Dermis microvascular lymphatic vessel endothelial cell (primary cell): ENCODE measurements around the gene MRPS10. TPM values are rescaled to one million over a fixed set of nuclear protein-coding genes. Genes with fewer than 3 reads are reported as not detected.
A peak's percentile ranks its signal among the peaks of the same experiment; 100 is the strongest.

ENCODE experiments used
- DNase-seq, 2 donors: peaks; one replicate each; pipeline versions ENCODE4 v3.0.0 to v3.0.0-alpha.2; 2010; ENCODE audit warnings: low read depth in 2 of 2
- total RNA-seq: library from RNA; depleted of rRNA; stranded (reverse); fragments of >200 nt; gene quantifications from 2 replicates; pipeline ENCODE4 v1.2.1, GENCODE V29; 2014

MRPS10 gene
- total RNA-seq, result 36.3 and 53.4 TPM in 2 replicates

DNA sequence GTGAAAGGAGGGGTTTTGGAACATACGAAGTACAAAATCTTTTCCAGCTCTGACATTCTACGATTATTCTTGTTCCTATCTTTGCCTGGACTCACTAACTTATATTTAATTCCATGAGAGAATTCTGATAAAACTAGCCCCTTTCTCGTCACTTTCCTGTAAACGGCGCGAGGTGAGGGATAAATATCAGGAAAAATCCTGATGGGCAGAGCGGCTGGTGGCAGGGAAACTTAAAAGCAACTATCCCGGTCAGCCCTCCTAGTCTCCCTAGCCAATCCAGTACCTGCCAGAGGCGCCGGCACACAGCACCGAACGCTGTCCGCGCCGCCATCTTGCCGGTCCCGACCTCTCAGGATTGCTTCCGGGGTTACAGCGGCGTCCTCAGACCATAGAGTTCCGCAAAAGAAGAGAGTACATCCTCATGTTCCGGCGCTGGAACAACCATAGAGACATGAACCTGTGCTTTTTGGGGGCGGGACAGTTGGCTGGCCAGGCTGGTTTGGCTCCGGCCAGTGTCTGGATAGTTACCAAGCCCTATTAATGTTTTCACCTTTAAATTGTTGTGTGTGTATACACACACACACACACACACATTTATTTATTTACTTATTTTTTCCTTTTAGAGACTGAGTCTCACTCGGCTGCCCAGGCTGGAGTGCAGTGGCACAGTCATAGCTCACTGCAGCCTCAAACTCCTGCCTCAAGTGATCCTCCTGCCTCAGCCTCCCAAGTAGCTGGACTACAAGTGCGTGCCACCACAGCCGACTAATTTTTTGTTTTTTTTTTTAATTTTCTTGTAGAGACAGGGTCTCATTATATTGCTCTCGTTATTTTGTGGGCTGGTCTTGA is at the start of gene MRPS10:
TSS of gene MRPS10 (minus strand) at position 343 of the 849 bp plus-strand sequence. CDS start at position 331, 12 bp downstream.
- peak; percentile 92 to 96 for DNase-seq

DNA sequence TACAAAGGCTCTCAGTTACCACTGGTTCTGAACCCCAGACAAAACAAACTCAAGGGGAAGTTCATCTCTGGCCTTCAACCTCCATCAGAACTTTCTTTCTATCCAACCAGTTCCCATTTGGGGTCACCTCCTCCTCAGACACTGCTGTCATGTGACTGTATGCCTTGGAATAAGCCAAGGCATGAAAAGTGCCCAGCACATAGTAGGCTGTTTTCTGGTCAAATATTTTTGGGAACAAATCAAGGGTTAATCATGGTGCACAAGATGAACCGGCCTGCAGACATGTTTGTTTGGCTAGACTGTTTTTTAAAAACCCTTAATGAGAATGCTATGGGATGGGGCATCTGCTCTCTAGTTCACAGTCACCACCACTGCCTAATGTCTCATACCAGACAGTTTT is 48.9 kb upstream of the MRPS10 start:
- no peak for DNase-seq

DNA sequence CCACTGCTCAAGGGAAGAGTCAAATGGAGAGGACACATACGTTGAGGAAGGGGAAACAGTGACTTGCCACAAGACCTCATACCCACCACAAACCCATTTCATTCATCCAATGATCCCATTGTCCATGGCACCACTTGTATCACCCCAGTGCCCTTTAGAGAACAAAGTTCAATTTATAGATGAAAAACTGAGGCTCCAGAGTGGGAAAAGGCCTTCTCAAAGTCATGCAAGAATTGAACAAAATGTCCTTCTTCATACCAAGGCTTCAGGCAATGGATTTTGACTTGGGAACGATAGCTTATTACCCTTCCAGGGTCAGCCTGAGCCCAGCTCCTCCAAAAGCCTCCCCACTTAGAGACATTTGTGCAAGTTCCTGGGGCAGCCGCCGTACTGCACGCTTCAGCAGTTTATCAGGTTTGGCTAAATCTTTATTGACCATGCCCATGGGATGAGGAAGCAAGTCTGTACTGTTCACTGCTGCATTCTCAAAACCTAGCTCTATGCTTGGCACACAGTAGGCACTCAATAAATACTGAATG is 47.3 kb upstream of the MRPS10 start:
- no peak for DNase-seq

DNA sequence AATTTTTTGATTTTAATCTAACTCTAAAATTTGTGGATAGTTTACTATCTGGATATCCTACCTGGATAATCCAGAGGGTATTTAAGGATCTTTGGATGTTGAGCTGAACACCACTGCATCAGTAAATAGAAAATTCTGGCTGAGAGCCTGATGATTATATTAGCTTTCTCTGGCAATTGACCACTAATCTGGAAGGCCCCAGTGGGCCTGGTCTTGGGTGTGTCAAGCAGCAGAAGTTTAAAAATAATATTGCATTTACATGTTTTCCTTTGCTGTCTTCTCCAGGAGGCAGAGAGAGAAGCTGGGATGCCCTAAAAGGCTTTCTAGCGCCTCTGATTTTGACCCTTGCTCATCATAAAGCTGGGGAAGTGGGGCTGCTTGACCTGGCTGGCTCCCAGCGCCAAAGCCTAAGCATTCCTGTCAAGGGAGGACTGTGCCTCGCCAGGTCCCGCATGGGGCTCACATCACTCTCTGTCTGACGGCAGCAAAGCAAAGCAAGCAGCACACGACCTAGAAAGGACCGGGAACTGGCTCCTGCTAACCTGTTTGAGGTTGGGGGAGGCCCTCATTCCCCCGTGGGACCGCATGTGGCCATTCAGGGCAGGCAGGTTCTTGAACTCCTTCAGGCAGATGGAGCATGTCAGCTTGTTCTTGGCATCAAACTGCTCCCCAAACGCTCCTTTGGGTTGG is 46.6 kb upstream of the MRPS10 start:
- no peak for DNase-seq

- no peak for DNase-seq
Observed at GRCh38 chr6:42263165-42263728, 45.6 kb upstream of the MRPS10 start.

DNA sequence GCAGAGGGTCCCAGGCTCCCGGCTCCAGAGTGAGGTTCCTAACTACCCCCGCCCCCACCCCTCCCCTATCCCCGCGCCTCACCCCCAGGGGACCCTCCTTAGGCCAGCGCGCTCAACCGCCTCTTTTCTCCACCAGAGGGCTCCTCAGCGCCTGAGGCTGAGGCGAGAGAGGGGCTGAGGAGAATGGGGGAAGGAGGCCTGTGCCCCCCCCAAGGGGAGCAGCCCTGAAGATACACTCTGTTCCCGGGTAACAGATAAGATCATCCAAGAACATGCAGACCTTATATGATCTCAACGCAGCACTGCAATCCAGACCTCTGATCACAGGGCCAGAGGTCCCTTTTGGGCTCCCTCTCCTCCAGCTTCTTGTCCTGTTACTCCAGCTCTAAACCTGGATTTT is 43.3 kb upstream of the MRPS10 start:
- no peak for DNase-seq

DNA sequence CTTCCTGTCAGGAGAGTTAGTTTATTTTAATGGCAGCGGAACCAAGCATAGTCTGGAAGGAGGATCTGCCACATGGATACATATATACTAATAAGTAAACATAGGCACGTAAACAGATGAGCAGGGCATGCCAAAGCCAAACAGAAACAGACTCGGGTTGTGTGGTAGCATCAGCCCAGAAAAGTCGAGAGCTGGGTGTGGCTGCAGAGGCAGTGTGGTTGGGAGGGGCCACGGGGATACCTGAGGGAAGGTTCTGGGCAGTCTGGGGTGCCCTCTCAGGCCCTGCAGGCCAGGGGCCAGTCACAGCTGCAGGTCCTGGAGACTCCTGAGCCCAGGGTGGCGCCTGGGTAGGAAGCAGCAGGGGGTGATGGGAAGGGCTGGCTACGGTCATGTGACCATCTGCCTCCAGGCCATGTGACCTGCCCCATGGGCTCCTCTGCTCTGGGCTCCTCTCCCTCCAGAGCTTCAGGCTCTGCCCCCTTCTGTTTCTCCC is 42.8 kb upstream of the MRPS10 start:
- DNase-seq, result no peak

DNA sequence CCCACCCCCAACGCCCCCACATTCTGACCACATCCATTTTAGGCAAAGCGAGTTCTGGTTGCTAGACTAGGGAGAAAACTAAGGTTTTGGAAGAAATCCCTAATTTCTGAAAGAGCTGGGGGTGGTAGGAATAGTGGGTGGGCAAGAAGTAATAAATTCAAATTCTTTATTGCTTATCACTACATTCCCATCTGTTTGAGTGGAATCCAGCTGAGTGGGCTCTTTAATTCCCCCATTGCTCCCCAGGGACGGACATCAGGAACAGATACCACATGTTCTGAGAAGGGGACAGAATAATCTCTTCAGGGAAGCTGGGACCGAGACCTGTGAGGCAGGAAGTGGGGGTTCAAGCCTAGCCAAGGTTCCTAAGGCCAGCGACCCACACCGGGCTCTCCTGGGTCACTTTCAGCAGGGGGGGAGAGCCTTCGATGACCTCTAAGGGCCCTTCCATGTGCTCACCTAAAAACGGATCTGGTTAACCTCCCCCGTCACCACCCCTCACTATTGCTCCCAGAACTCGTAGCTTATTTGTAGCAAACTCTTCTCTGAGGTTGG is 42.3 kb upstream of the MRPS10 start:
- DNase-seq, result no peak

DNA sequence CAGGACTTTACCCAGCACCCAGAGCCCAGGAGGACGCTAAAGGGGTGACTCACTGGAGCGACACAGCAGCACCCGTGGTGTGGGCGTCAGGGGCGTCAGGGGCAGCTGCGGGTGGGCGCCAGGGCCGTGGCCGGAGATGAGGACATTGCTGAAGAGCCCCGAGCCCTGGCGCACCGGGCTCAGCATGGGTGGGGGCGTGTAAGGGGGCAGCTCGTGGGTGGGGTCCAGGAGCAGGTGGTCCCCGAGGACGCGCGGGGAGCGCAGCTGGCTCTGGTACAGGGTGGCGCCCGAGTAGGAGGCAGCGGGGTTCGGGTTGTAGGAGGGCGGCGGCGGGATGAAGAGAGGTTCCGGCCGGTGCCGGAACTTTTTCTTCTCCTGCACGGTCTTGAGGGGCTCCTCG is 41.6 kb upstream of the MRPS10 start:
- no peak for DNase-seq

- no peak for DNase-seq
Observed at GRCh38 chr6:42257614-42258013, 40.0 kb upstream of the MRPS10 start.

- DNase-seq, result no peak
Observed at GRCh38 chr6:42257063-42257462, 39.4 kb upstream of the MRPS10 start.

DNA sequence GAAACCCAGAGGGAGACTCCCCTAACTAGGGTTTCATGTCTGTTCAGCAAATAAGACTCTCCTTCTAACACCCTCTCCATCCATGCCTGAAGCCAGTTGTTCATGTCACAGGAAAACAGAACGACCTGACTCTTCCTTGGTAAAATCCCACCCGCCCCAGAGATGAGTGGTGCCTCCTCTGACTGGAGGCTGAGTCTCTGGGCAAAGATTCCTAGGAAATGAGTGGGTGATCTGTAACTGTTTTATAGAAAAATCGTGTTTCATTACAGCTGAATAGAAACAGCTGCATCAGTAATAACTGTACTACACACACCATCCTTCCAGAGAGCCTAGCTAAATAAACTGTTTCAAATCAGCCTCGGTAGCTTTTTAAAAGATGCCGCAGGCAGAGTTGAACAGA is 37.4 kb upstream of the MRPS10 start:
- no peak for DNase-seq

- no peak for DNase-seq
Observed at GRCh38 chr6:42254505-42254904, 36.8 kb upstream of the MRPS10 start.

DNA sequence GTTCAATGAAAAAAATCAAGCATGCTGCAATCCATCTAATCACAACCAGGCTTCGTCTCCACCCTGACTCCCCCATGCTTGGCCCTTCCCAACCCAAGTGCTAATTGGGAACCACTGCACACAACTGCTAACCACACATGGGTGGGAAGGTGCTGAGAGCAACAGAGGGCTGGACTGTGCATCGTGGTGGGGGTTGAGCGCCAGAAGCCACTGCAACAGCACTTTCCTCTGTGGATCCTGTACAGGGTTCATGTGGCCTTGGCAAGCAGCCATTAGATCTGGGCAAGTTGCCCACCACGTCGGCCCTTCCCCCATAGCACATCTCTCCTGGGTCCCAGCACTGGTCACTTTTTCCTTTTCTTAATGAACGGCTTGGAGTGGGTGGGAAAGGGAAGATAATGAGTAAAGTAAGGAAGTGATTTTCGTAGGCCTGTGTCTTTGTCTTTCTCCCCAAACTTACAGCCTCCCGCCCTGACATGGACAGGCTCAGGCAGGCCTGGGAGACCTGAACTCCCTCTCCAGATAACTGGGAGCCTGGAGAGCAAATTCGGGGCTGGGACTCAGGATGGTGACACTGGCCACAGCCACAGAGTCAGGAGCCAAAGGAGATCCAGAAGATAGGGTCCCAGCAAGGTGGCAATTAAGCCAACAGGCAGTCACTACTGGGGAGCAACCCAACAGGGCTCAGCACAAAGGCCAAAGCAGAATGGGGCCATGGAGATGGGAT is 34.4 kb upstream of the MRPS10 start:
- peak; percentile 63 to 74 for DNase-seq

DNA sequence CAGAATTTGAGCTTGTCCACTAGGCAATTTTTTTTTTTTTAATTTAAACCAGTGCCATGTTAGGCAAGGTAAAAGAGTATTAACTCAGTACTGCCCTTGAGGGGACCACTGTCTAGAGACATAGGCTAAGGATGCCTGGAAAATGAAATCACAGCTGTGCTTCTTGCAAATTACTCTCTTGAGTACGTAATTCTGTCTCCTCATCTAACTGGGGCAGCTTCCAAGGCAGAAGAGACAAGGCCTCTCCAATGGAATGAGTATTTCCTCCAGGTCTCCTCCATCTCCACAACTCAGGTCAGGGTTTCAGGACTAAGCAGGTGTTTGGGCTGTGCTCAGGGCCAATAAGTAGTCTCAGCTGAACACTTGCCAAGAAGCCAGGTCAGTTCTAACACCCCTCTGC is 33.8 kb upstream of the MRPS10 start:
- DNase-seq, result no peak

GRCh38 chr6:42250274-42250931 is 32.7 kb upstream of the MRPS10 start:
- no peak for DNase-seq

DNA sequence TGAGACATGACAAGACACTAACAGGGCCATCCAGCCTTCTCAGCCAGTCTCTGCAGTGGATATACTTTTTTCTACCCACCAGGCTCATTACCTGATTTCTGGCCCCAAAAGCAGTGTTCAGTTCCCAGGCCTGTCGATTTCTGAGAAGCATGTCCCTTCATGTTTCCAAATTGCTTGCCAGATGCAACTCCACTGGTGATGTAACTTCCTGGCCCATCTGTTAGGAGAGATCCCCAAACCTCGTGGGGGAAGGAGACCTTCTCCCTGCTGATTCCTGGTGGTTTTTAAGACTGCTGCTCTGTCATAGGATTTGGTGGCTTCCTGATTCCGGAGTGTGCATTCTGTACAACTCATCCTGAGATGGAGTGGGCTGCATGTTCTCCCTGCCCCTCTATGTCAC is 31.6 kb upstream of the MRPS10 start:
- no peak for DNase-seq

DNA sequence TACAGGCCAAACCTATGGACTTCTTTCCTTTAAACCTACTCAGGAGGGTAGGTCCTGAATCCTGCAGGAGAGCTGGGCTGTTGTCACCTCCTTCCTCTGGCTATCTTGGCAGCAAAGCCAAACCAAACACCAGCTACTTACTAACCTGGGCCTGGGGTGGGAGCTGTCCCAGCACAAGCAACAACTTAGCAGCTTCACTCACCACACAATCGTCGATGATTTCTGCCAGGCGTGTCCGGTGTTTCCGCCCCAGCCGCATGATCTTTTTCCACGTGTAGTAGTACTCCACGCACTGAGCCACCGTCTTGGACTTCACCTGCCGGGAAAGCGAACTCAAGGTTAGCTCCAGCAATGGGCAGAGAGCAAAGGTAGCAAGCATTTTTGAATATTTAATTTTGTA is 25.4 kb upstream of the MRPS10 start:
- peak in 1 of 2 donors; percentile 77 for DNase-seq

DNA sequence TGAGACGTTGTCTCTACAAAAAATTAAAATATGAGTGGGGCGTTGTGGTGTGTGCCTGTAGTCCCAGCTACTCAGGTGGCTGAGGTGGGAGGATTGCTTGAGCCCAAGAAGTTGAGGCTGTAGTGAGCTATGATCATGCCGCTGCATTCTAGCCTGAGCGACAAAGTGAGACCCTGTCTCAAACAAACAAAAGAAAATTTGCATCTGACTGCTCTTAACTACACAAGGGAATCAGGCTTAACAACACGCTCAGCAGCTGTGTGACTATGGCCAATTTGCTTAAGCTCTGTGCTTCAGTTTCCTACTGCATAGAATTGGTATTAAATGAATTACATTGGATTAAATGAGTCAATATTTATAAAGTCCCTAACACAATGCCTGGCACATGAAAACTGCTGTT is 24.3 kb upstream of the MRPS10 start:
- no peak for DNase-seq

GRCh38 chr6:42239736-42240375 is 22.2 kb upstream of the MRPS10 start:
- no peak for DNase-seq
